RWPE1 (cell line): Measurements from ENCODE around the gene CYP27B1.
A peak's percentile ranks its signal among the peaks of the same experiment; 100 is the strongest.

ENCODE experiments used
- CTCF ChIA-PET: fragments of 350-600 bp; sonication (Branson Sonifier 250); formaldehyde crosslinking; extraction: SDS; loops from one replicate; lab custom pipeline; 2021; lab: Yijun Ruan, JAX
- POLR2A ChIA-PET: fragments of 400-600 bp; formaldehyde crosslinking; extraction: SDS; loops from one replicate; lab custom pipeline; 2020; ENCODE audit warnings: antibody characterized with exemption; ENCODE audit not compliant: low non-redundant PET; lab: Yijun Ruan, JAX
- DNase-seq: peaks from one replicate; pipeline ENCODE4 v3.0.0; 2012; ENCODE audit warnings: low spot score
- H3K27ac ChIP-seq: fragments of 450-650 bp; 2 replicates; pipeline ENCODE4 v1.5.1; 2017
- CTCF ChIP-seq: fragments of 450-650 bp; conservative IDR thresholded peaks from 2 replicates; pipeline ENCODE4 v1.5.1; 2017; ENCODE audit warnings: low read depth, mild to moderate bottlenecking

CYP27B1 gene

GRCh38 chr12:57739914-57740538 is 26.9 kb downstream of the CYP27B1 start:
- H3K27ac ChIP-seq: no peak overlapping the region
- no peak for DNase-seq
- no peak for TF ChIP-seq CTCF
- CTCF ChIA-PET: interaction anchor here (0.5 to 0.7 kb wide), 3 partner anchors 13 to 54 kb away, joined by 3 read pairs; no protein-coding TSS in a partner anchor
- POLR2A ChIA-PET: no interaction called here

DNA sequence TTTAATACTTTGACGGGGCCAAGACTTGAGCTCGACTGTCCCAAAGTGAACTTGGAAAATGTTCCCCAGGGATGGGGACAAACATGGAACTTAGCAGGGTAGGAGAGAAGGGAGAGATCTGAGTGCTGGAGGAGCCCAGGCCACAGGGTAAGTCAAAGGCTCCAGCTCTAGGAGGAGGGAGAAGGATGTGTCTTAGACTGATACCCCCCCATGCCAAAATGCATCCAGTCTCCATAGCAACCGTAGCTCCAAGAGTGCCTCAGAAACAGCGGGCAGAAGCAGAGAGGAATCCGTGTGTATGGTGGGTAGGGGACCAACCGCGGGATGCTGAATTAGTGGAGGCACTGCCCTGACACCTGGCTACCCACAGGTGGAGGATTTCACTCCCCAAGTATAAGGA is 27.5 kb downstream of the CYP27B1 start:
- CTCF ChIA-PET: no interaction called here
- POLR2A ChIA-PET: no interaction called here
- TF ChIP-seq CTCF: no peak

GRCh38 chr12:57738661-57739237 is 28.1 kb downstream of the CYP27B1 start, which contains the start of gene AGAP2:
TSS of gene AGAP2 (minus strand) at chr12:57738742. CDS start at chr12:57738246, 496 bp downstream.
- POLR2A ChIA-PET: no interaction called here
- DNase-seq: no peak
- CTCF ChIA-PET: interaction anchor here (0.6 to 4.3 kb wide), 3 partner anchors 12 to 160 kb away, joined by 3 to 31 read pairs (median 3); no protein-coding TSS in a partner anchor
- no peak for TF ChIP-seq CTCF
- no peak within 1 kb of the TSS for H3K27ac ChIP-seq

More for the DNA sequence above, 27.5 kb downstream of the CYP27B1 start:
- H3K27ac ChIP-seq: no peak overlapping the region
- DNase-seq: no peak

DNA sequence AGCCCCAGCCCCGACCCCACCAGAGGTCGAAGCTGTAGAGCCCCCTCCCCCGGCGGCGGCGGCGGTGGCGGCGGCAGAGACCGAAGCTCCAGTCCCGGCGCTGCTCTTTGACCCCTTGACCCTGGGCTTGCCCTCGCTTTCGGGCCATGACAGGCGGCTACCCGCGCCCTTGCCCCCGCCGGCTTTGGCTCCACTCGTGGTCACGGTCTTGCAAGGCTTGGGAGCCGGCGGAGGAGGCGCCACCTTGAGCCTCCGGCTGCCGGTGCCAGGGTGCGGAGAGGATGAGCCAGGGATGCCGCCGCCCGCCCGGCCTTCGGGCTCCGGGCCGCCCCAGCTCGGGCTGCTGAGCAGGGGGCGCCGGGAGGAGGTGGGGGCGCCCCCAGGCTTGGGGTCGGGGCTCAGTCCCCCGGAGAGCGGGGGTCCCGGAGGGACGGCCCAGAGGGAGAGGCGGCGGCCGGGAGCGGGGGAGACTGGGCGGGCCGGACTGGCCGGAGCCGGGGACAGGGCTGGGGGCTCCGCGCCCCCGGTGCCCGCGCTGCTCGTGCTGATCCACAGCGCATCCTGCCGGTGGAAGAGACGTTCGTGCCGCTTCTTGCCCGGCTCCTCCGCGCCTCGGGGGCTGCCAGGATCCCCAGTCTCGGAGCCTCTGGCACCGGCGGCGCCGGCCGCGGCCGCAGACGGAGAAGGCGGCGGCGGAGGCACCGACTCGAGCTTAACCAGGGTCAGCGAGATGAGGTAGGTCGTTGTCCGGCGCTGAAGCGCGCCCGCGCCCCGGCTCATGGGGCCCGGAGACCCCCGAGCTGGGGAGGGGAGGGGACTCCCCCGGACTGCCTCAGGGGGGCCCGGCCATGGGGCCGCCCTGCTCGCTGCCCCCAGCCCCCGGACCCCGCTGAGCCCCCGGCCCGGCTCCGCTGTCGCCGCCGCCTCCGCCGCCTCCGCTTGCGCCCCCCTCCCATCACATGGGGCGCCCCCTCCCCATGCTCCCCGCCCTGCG is 29.1 kb downstream of the CYP27B1 start:
- TF ChIP-seq CTCF: peak; percentile 27; the same call in 1 of the 2 replicates
- CTCF ChIA-PET: interaction anchor here (0.6 to 4.3 kb wide), 3 partner anchors 11 to 161 kb away, joined by 3 to 31 read pairs (median 3); no protein-coding TSS in a partner anchor
- H3K27ac ChIP-seq: no peak overlapping the region
- POLR2A ChIA-PET: no interaction called here
- no peak for DNase-seq

GRCh38 chr12:57736741-57737466 is 30.0 kb downstream of the CYP27B1 start:
- H3K27ac ChIP-seq: peak overlapping the region; percentile 5; the same call in 1 of the 2 replicates
- POLR2A ChIA-PET: interaction anchor here (0.6 kb wide), 1 partner anchor 144 kb away, joined by 3 read pairs; no protein-coding TSS in a partner anchor
- TF ChIP-seq CTCF: no peak
- CTCF ChIA-PET: interaction anchor here (0.6 to 4.3 kb wide), 4 partner anchors 10 to 262 kb away, joined by 4 to 31 read pairs (median 6); no protein-coding TSS in a partner anchor
- DNase-seq: no peak
